ENCODE results near the gene CAPZB. TPM values are rescaled to one million over a fixed set of nuclear protein-coding genes. Genes with fewer than 3 reads are reported as not detected.
A peak's percentile ranks its signal among the peaks of the same experiment; 100 is the strongest.

CAPZB gene
- total and polyA plus RNA-seq, 2 donors (not counting 3 experiments of a cell fraction or from before 2014, with no cell fraction given) = 196 to 347 TPM

DNA sequence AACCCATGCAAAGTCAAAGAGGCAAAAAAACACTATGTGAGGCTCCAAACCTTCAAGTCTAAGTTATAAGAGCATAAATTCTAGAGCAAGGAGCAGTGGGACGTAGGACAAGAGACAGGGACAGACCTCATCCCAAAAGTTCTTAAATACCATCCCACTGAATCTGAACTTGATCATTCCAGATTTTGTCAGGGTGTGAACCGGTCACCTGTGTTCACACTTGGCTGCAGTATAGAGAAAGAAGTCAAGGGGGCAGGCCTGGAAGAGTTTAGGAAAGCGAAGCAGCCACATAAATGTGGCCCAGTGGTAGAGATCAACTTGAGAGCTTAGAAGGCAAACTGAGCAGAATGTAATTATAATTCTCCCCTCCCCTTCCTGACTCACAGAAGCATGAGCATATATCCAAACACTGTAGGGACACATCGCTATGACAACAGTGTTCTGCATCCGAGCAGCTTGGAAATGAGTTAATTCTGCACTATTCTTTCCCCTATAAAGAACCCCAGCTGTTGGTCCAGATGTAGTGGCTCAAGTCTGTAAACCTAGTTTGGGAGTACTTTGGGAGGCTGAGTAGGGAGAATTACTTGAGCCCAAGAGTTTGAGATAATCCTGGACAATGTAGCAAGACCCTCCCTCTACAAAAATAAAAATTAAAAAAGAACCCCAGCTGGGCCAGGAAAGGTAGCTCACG lies 176.1 kb downstream of the CAPZB start:
- Histone ChIP-seq H3K9ac (replicated peaks; ENCODE audit: extremely low read depth, insufficient read depth, low read length) (no peak overlapping the region), H3K4me3 (replicated peaks in 1 of 3; ENCODE audit: insufficient read depth in 1 of 3, low read depth in 1 of 3, low read length in 3 of 3) (no peak overlapping the region), H3K4me1 (ENCODE audit: control insufficient read depth, extremely low read depth, insufficient read depth, low read length) (peaks cover 13% of the 10 kb centered on the region), H4K20me1 (replicated peaks; ENCODE audit: control insufficient read depth, extremely low read depth, insufficient read depth, low read length) (no peaks in the 10 kb centered on the region), H3K36me3 (ENCODE audit: control insufficient read depth in 2 of 2, extremely low read depth in 1 of 2, insufficient read depth in 2 of 2, low read length in 2 of 2) (peaks cover 8 to 18% of the 10 kb centered on the region in 2 experiments), H3K9me3 (replicated peaks; ENCODE audit: control insufficient read depth, insufficient read depth, low read length) (no peaks in the 10 kb centered on the region), H2AFZ (ENCODE audit: low read depth, low read length) (no peak overlapping the region), H3K27ac (ENCODE audit: insufficient read depth, low read depth, low read length) (no peak overlapping the region), H3K27me3 (ENCODE audit: control insufficient read depth in 2 of 2, insufficient read depth in 2 of 2, low read length in 2 of 2) (no peaks in the 10 kb centered on the region), H3K9me1 (replicated peaks; ENCODE audit: control insufficient read depth, extremely low read depth, insufficient read depth, low read length) (no peaks in the 10 kb centered on the region), H3K79me2 (ENCODE audit: control insufficient read depth, insufficient read depth, low read length) (peaks cover 12% of the 10 kb centered on the region), H3K4me2 (ENCODE audit: insufficient read depth, low read length) (no peak overlapping the region)
- CTCF ChIA-PET = no interaction called here
- POLR2A ChIA-PET = no interaction called here
- FAIRE-seq (peak; percentile 56), DNase-seq (ENCODE audit: low read depth, low spot score) (no peak)
- intact Hi-C loops (cut with micrococcal nuclease) (no loop called here), dilution Hi-C loops (cut with MboI; ENCODE audit: extremely low pct_ligation_motif_present, low sequenced_read_pairs) (no loop called here)
- no TSS peak for BruUV-seq (replicated peaks)
- TF ChIP-seq GATA2 (IDR thresholded peaks at IDR 0.05; ENCODE audit: insufficient read depth, insufficient read length, low read depth, low read length) = no peak
- TF ChIP-seq, protein P1, sequence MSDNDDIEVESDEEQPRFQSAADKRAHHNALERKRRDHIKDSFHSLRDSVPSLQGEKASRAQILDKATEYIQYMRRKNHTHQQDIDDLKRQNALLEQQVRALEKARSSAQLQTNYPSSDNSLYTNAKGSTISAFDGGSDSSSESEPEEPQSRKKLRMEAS (IDR thresholded peaks at IDR 0.05; ENCODE audit: insufficient read depth, insufficient read length) = no peak
- TF ChIP-seq FOS (IDR thresholded peaks at IDR 0.05; ENCODE audit: borderline replicate concordance, insufficient read depth, low read length) = no peak
- no peak for TF ChIP-seq EZH2 (IDR thresholded peaks at IDR 0.05; ENCODE audit: borderline replicate concordance, low read depth, low read length, severe bottlenecking)
- TF ChIP-seq POLR2AphosphoS5 (IDR thresholded peaks at IDR 0.05; ENCODE audit: insufficient read depth, low read depth, low read length) = no peak
- TF ChIP-seq POLR2A (IDR thresholded peaks at IDR 0.05; ENCODE audit: low read depth, low read length) = no peak
- TF ChIP-seq, protein P2, sequence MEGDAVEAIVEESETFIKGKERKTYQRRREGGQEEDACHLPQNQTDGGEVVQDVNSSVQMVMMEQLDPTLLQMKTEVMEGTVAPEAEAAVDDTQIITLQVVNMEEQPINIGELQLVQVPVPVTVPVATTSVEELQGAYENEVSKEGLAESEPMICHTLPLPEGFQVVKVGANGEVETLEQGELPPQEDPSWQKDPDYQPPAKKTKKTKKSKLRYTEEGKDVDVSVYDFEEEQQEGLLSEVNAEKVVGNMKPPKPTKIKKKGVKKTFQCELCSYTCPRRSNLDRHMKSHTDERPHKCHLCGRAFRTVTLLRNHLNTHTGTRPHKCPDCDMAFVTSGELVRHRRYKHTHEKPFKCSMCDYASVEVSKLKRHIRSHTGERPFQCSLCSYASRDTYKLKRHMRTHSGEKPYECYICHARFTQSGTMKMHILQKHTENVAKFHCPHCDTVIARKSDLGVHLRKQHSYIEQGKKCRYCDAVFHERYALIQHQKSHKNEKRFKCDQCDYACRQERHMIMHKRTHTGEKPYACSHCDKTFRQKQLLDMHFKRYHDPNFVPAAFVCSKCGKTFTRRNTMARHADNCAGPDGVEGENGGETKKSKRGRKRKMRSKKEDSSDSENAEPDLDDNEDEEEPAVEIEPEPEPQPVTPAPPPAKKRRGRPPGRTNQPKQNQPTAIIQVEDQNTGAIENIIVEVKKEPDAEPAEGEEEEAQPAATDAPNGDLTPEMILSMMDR (IDR thresholded peaks at IDR 0.05; ENCODE audit: extremely low read depth in 1 of 2, insufficient read depth in 1 of 2, low read depth in 1 of 2, low read length in 2 of 2) = no peak
- no peak for TF ChIP-seq MYC (IDR thresholded peaks at IDR 0.05; ENCODE audit: low read depth, low read length)
- no peak for TF ChIP-seq JUN (IDR thresholded peaks at IDR 0.05; ENCODE audit: borderline replicate concordance, insufficient read depth, insufficient read length, low read depth)
